Activated CD4-positive, alpha-beta T cell treated with anti-CD3 and anti-CD28 coated beads, Interleukin-2, amount 50 U/mL, for 24 hours (primary cell): Measurements from ENCODE around the gene IFT43.

Experiments
- DNase-seq, 2 donors: peaks; one replicate each; pipeline ENCODE4 v3.0.0-alpha.2; 2020; ENCODE audit warnings: low read depth in 1 of 2, low spot score in 1 of 2

Gene IFT43

GRCh38 chr14:75979648-75980565, 5.7 kb upstream of the IFT43 start:
- DNase-seq: no peak

- no peak for DNase-seq
These were observed 4.7 kb upstream of the IFT43 start for GRCh38 chr14:75980856-75981255.

- peak in 1 of 2 donors; percentile 34 for DNase-seq
These were observed 3.9 kb upstream of the IFT43 start, which contains the start of gene TGFB3 for GRCh38 chr14:75981426-75982265. TSS of gene TGFB3 (minus strand) at chr14:75981995. CDS start at chr14:75980893, 1,102 bp downstream.

GRCh38 chr14:75982266-75983018, 3.1 kb upstream of the IFT43 start:
- DNase-seq: peak; percentile 63

- DNase-seq: no peak
These were observed 2.6 kb upstream of the IFT43 start for GRCh38 chr14:75983019-75983358.

GRCh38 chr14:75984674-75985073, 889 bp upstream of the IFT43 start:
- DNase-seq: no peak

GRCh38 chr14:75986439-75986765, 839 bp downstream of the IFT43 start:
- DNase-seq: no peak

- DNase-seq: no peak
These were observed 1.8 kb downstream of the IFT43 start for GRCh38 chr14:75987201-75987970.

GRCh38 chr14:75989134-75989533, 3.6 kb downstream of the IFT43 start:
- no peak for DNase-seq

GRCh38 chr14:75990297-75990696, 4.7 kb downstream of the IFT43 start:
- DNase-seq: no peak

GRCh38 chr14:75991753-75992152, 6.2 kb downstream of the IFT43 start:
- no peak for DNase-seq

- DNase-seq: no peak
These were observed 8.0 kb downstream of the IFT43 start for GRCh38 chr14:75993567-75994041.

GRCh38 chr14:75995372-75996041, 9.9 kb downstream of the IFT43 start:
- DNase-seq: no peak

GRCh38 chr14:75996488-75996887, 10.9 kb downstream of the IFT43 start:
- DNase-seq: no peak

- no peak for DNase-seq
These were observed 14.1 kb downstream of the IFT43 start for GRCh38 chr14:75999511-76000190.

- DNase-seq: no peak
These were observed 16.8 kb downstream of the IFT43 start for GRCh38 chr14:76002383-76002782.

GRCh38 chr14:76006253-76006652, 20.7 kb downstream of the IFT43 start:
- no peak for DNase-seq

- DNase-seq: no peak
These were observed 21.8 kb downstream of the IFT43 start for GRCh38 chr14:76007379-76007778.

GRCh38 chr14:76007852-76008251, 22.3 kb downstream of the IFT43 start:
- no peak for DNase-seq
